PC-3 (cell line): Measurements from ENCODE around the gene LRAT. TPM values are rescaled to one million over a fixed set of nuclear protein-coding genes. Genes with fewer than 3 reads are reported as not detected.
A peak's percentile ranks its signal among the peaks of the same experiment; 100 is the strongest.

Experiments used
- ATAC-seq: fragments of 200-7000 bp; cut with Tn5 transposase; 2 replicates; pipeline ENCODE4 v1.9.1; 2020; ENCODE audit warnings: mild to moderate bottlenecking, moderate library complexity
- BruUV-seq: library from RNA; stranded (reverse); fragments of 400-500 nt; replicated peaks from 2 replicates; lab custom pipeline; 2021; lab: Mats Ljungman, UMichigan
- CTCF ChIA-PET: fragments of 300-600 bp; sonication (Branson Sonifier 250); formaldehyde crosslinking; loops from one replicate; lab custom pipeline; 2022; ENCODE audit warnings: antibody characterized with exemption; lab: Charles Lee
- POLR2A ChIA-PET: fragments of 300-600 bp; sonication (Branson Sonifier 250); formaldehyde crosslinking; loops from one replicate; lab custom pipeline; 2022; ENCODE audit warnings: antibody characterized with exemption; ENCODE audit not compliant: unreplicated experiment; lab: Charles Lee
- DNase-seq: peaks from one replicate; pipeline ENCODE4 v3.0.0-alpha.2; 2015
- H2AFZ ChIP-seq: fragments of 300-600 bp; sonication (generic); 2 replicates; pipeline ENCODE4 v1.6.0; 2016; ENCODE audit warnings: antibody characterized with exemption, low read length
- H3F3A ChIP-seq: fragments of 300-600 bp; sonication (generic); one replicate; pipeline ENCODE4 v1.6.0; 2017; ENCODE audit warnings: antibody characterized with exemption, low read length, control low read depth, mild to moderate bottlenecking; ENCODE audit not compliant: unreplicated experiment
- H3K27ac ChIP-seq: fragments of 300-600 bp; sonication (generic); 2 replicates; pipeline ENCODE4 v1.5.1; 2016; ENCODE audit warnings: mild to moderate bottlenecking, low read length
- H3K27me3 ChIP-seq: fragments of 300-600 bp; sonication (generic); 2 replicates; pipeline ENCODE4 v1.6.1; 2016; ENCODE audit warnings: low read length, mixed read lengths
- H3K36me3 ChIP-seq: fragments of 300-600 bp; sonication (generic); 2 replicates; pipeline ENCODE4 v1.6.1; 2016; ENCODE audit warnings: low read depth, mixed run types, low read length, mixed read lengths
- H3K4me1 ChIP-seq: fragments of 300-600 bp; sonication (generic); 2 replicates; pipeline ENCODE4 v1.5.1; 2016; ENCODE audit warnings: low read length; ENCODE audit not compliant: insufficient read depth
- H3K4me2 ChIP-seq: fragments of 300-600 bp; sonication (generic); 2 replicates; pipeline ENCODE4 v1.6.0; 2016; ENCODE audit warnings: low read length
- H3K4me3 ChIP-seq: fragments of 300-600 bp; sonication (generic); 2 replicates; pipeline ENCODE4 v1.5.1; 2016; ENCODE audit warnings: mild to moderate bottlenecking, low read length, mixed read lengths
- H3K79me2 ChIP-seq: fragments of 300-600 bp; sonication (generic); 2 replicates; pipeline ENCODE4 v1.6.1; 2017; ENCODE audit warnings: low read length, mixed read lengths
- H3K9ac ChIP-seq: fragments of 300-600 bp; sonication (generic); 2 replicates; pipeline ENCODE4 v1.6.0; 2016; ENCODE audit warnings: mild to moderate bottlenecking, low read length
- H3K9me2 ChIP-seq: fragments of 300-600 bp; sonication (generic); replicated peaks from 2 replicates; pipeline ENCODE4 v1.6.1; 2016; ENCODE audit warnings: mixed run types, low read length, mixed read lengths
- H3K9me3 ChIP-seq: fragments of 300-600 bp; sonication (generic); 2 replicates; pipeline ENCODE4 v1.6.1; 2016; ENCODE audit warnings: low read length, mixed read lengths
- H4K20me1 ChIP-seq: fragments of 300-600 bp; sonication (generic); 2 replicates; pipeline ENCODE4 v1.6.1; 2016; ENCODE audit warnings: low read length, mixed read lengths
- EZH2 ChIP-seq: fragments of 300-600 bp; sonication (generic); IDR thresholded peaks from one replicate; pipeline ENCODE4 v1.6.1; 2017; ENCODE audit warnings: antibody characterized with exemption, mild to moderate bottlenecking, low read length; ENCODE audit not compliant: unreplicated experiment
- EZH2phosphoT487 ChIP-seq: fragments of 300-600 bp; sonication (generic); IDR thresholded peaks from 2 replicates; pipeline ENCODE4 v1.6.1; 2018; ENCODE audit warnings: mild to moderate bottlenecking, antibody characterized with exemption, low read length, borderline replicate concordance
- intact Hi-C: fragments of 100-400 bp; cut with micrococcal nuclease; formaldehyde crosslinking; loops from 2 replicates; pipeline ENCODE4 v1.9.0; 2023
- total RNA-seq: library from RNA; depleted of rRNA; stranded (reverse); fragments of >200 nt; gene quantifications from 2 replicates; pipeline ENCODE4 v1.2.3, GENCODE V29; 2014
- TF ChIP-seq, protein P1 (sequence below): fragments of 300-600 bp; sonication (generic); conservative IDR thresholded peaks from 2 replicates; pipeline ENCODE4 v1.5.1; 2017; ENCODE audit warnings: antibody characterized with exemption, low read depth, mild to moderate bottlenecking, low read length

The LRAT gene
- total RNA-seq, 1 experiment from 2014 or later: 0.55 TPM

DNA sequence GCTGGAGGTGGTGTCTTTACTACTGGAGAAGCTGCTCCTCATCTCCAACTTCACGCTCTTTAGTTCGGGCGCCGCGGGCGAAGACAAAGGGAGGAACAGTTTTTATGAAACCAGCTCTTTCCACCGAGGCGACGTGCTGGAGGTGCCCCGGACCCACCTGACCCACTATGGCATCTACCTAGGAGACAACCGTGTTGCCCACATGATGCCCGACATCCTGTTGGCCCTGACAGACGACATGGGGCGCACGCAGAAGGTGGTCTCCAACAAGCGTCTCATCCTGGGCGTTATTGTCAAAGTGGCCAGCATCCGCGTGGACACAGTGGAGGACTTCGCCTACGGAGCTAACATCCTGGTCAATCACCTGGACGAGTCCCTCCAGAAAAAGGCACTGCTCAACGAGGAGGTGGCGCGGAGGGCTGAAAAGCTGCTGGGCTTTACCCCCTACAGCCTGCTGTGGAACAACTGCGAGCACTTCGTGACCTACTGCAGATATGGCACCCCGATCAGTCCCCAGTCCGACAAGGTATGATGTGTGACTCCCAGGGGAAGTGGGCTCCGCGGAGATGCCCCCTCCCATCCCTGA, 634 bp downstream of the LRAT start:
- Histone ChIP-seq H3K9me3 (no peaks in the 10 kb centered on the region), H3K4me2 (peak overlapping the region; percentile 94), H3K27me3 (no peaks in the 10 kb centered on the region), H3K9me2 (no peaks in the 10 kb centered on the region), H3K4me1 (peaks cover under 1% of the 10 kb centered on the region; the same call in 1 of the 2 replicates), H3K4me3 (peak overlapping the region; percentile 80), H3F3A (no peaks in the 10 kb centered on the region), H3K27ac (no peak overlapping the region), H3K36me3 (no peaks in the 10 kb centered on the region), H4K20me1 (no peaks in the 10 kb centered on the region), H3K79me2 (no peaks in the 10 kb centered on the region), H3K9ac (peak overlapping the region; percentile 32; the same call in 1 of the 2 replicates), H2AFZ (peak overlapping the region; percentile 99)
- ChIA-PET CTCF (interaction anchor here (0.6 kb wide), 1 partner anchor 102 kb away, joined by 4 read pairs; no protein-coding TSS in a partner anchor), POLR2A (no interaction called here)
- ATAC-seq (peak; percentile 7; the same call in 1 of the 2 replicates), DNase-seq (no peak)
- BruUV-seq: no TSS peak
- intact Hi-C loops: no loop called here
- TF ChIP-seq EZH2phosphoT487 (no peak), EZH2 (no peak)
- TF ChIP-seq, protein P1, sequence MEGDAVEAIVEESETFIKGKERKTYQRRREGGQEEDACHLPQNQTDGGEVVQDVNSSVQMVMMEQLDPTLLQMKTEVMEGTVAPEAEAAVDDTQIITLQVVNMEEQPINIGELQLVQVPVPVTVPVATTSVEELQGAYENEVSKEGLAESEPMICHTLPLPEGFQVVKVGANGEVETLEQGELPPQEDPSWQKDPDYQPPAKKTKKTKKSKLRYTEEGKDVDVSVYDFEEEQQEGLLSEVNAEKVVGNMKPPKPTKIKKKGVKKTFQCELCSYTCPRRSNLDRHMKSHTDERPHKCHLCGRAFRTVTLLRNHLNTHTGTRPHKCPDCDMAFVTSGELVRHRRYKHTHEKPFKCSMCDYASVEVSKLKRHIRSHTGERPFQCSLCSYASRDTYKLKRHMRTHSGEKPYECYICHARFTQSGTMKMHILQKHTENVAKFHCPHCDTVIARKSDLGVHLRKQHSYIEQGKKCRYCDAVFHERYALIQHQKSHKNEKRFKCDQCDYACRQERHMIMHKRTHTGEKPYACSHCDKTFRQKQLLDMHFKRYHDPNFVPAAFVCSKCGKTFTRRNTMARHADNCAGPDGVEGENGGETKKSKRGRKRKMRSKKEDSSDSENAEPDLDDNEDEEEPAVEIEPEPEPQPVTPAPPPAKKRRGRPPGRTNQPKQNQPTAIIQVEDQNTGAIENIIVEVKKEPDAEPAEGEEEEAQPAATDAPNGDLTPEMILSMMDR: no peak

DNA sequence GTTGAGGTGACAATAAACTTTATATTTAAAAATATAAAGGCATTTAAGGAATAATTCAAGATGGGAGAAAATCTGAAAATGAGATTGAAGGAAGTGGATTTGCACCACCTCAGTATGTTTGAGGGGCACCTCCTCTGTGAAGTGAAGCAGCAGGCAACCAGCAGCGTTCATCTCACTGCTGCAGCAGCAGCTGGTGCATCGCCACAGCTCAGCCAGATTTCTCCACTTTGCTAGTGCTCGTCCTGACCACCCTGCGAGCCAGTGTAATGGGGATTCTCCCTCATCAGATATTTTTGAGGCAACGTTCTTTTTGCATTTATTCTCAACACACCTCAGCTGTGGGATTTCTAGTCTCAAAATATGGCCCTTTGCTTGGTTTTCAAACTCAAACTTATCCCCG, 13.9 kb downstream of the LRAT start:
- ATAC-seq: no peak
- no peak overlapping the region for H2AFZ ChIP-seq
- no peaks in the 10 kb centered on the region for H3K9me2 ChIP-seq
- no peak overlapping the region for H3K4me2 ChIP-seq
- ChIA-PET POLR2A (no interaction called here), CTCF (no interaction called here)
- H3K9ac ChIP-seq: no peak overlapping the region
- H3F3A ChIP-seq: no peaks in the 10 kb centered on the region
- H3K27me3 ChIP-seq: no peaks in the 10 kb centered on the region
- no peak overlapping the region for H3K27ac ChIP-seq
- H3K4me3 ChIP-seq: no peak overlapping the region
- no peak for TF ChIP-seq EZH2
- TF ChIP-seq, protein P1: no peak
- TF ChIP-seq EZH2phosphoT487: no peak
- H3K4me1 ChIP-seq: no peaks in the 10 kb centered on the region
- no TSS peak for BruUV-seq
- intact Hi-C loops: no loop called here
- H4K20me1 ChIP-seq: no peaks in the 10 kb centered on the region
- DNase-seq: no peak
- no peaks in the 10 kb centered on the region for H3K79me2 ChIP-seq
- H3K9me3 ChIP-seq: no peaks in the 10 kb centered on the region
- H3K36me3 ChIP-seq: no peaks in the 10 kb centered on the region

DNA sequence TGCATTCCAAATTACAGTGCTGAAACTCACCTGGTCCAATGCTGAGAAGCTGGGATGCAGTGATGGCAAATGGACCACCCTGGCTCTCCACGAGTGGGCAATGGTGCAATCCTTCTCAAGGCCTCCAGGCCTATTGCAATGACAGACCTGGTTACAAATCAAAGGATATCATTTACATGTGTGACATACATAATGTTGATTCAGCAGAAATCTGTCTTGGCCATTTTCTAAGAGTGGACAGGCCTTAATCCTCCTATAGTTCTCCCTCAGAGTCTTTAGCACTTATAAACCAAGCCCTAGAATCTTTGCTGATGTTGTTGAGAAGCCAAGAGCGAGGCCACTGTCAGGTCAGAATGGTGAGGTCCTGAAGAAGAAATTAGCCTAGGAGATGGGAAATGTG, 17.1 kb downstream of the LRAT start:
- CTCF ChIA-PET: no interaction called here
- intact Hi-C loops: no loop called here
- no peak overlapping the region for H3K9ac ChIP-seq

More for the DNA sequence above, 17.1 kb downstream of the LRAT start:
- Histone ChIP-seq H3K36me3 (no peaks in the 10 kb centered on the region), H3K4me3 (no peak overlapping the region), H3K27ac (no peak overlapping the region), H3K27me3 (no peaks in the 10 kb centered on the region), H3F3A (no peaks in the 10 kb centered on the region), H2AFZ (no peak overlapping the region), H3K79me2 (no peaks in the 10 kb centered on the region), H3K4me2 (no peak overlapping the region), H3K9me2 (no peaks in the 10 kb centered on the region), H4K20me1 (no peaks in the 10 kb centered on the region), H3K4me1 (no peaks in the 10 kb centered on the region), H3K9me3 (no peaks in the 10 kb centered on the region)
- POLR2A ChIA-PET: no interaction called here
- TF ChIP-seq EZH2phosphoT487: no peak
- no peak for TF ChIP-seq EZH2
- TF ChIP-seq, protein P1: no peak
- ATAC-seq (no peak), DNase-seq (no peak)
- no TSS peak for BruUV-seq
